ENCODE measurements around the gene CLCN2. TPM values are rescaled to one million over a fixed set of nuclear protein-coding genes. Genes with fewer than 3 reads are reported as not detected.

CLCN2 gene
- total and polyA plus RNA-seq, 2 donors (not counting 1 experiment from before 2014, with no cell fraction given): 0.93 to 3.1 TPM

GRCh38 chr3:184378651-184379357 is 17.4 kb upstream of the CLCN2 start:
- Histone ChIP-seq H3K27me3 (ENCODE audit: control insufficient read depth, insufficient read depth, low read length) (peaks cover 39% of the 10 kb centered on the region), H3K27ac (ENCODE audit: insufficient read depth, low read length) (no peak overlapping the region), H3K79me2 (ENCODE audit: control insufficient read depth, insufficient read depth, low read length) (no peaks in the 10 kb centered on the region), H4K20me1 (ENCODE audit: control insufficient read depth, extremely low read depth, insufficient read depth, low read length) (no peaks in the 10 kb centered on the region), H3K4me1 (ENCODE audit: control insufficient read depth, extremely low read depth, insufficient read depth, low read length) (no peaks in the 10 kb centered on the region), H2AFZ (ENCODE audit: low read length) (no peak overlapping the region), H3K36me3 (ENCODE audit: control insufficient read depth, insufficient read depth, low read length) (no peaks in the 10 kb centered on the region), H3K4me3 (replicated peaks in 1 of 4; ENCODE audit: control extremely low read depth in 1 of 4, insufficient read depth in 1 of 4, low read depth in 3 of 4, low read length in 4 of 4) (no peak overlapping the region), H3K4me2 (ENCODE audit: extremely low read depth, insufficient read depth, low read length) (no peak overlapping the region), H3K9me3 (ENCODE audit: control insufficient read depth, insufficient read depth, low read depth, low read length) (no peaks in the 10 kb centered on the region), H3K9ac (ENCODE audit: insufficient read depth, low read length) (no peak overlapping the region)
- TF ChIP-seq CTCF (conservative IDR thresholded peaks at IDR 0.05 in 1 of 2, IDR thresholded peaks at IDR 0.05 in 1 of 2; ENCODE audit: low read depth in 1 of 2, low read length in 2 of 2): no peak
- no peak for TF ChIP-seq EZH2 (IDR thresholded peaks at IDR 0.05; ENCODE audit: low read length, missing control alignments)
- DNase-seq (ENCODE audit: low read depth in 2 of 2): no peak

- H3K4me2 ChIP-seq (ENCODE audit: extremely low read depth, insufficient read depth, low read length): no peak within 1 kb of the TSS
- no peak within 1 kb of the TSS for H3K4me3 ChIP-seq (replicated peaks in 1 of 4; ENCODE audit: control extremely low read depth in 1 of 4, insufficient read depth in 1 of 4, low read depth in 3 of 4, low read length in 4 of 4)
- H3K36me3 ChIP-seq (ENCODE audit: control insufficient read depth, insufficient read depth, low read length): no peaks in the 10 kb centered on the region
- H4K20me1 ChIP-seq (ENCODE audit: control insufficient read depth, extremely low read depth, insufficient read depth, low read length): no peaks in the 10 kb centered on the region
- H2AFZ ChIP-seq (ENCODE audit: low read length): no peak within 1 kb of the TSS
- DNase-seq (ENCODE audit: low read depth in 2 of 2): no peak
- no peaks in the 10 kb centered on the region for H3K79me2 ChIP-seq (ENCODE audit: control insufficient read depth, insufficient read depth, low read length)
- no peak within 1 kb of the TSS for H3K27ac ChIP-seq (ENCODE audit: insufficient read depth, low read length)
- TF ChIP-seq CTCF (conservative IDR thresholded peaks at IDR 0.05 in 1 of 2, IDR thresholded peaks at IDR 0.05 in 1 of 2; ENCODE audit: low read depth in 1 of 2, low read length in 2 of 2) (no peak), EZH2 (IDR thresholded peaks at IDR 0.05; ENCODE audit: low read length, missing control alignments) (no peak)
- H3K27me3 ChIP-seq (ENCODE audit: control insufficient read depth, insufficient read depth, low read length): peaks cover 39% of the 10 kb centered on the region
- no peak within 1 kb of the TSS for H3K9ac ChIP-seq (ENCODE audit: insufficient read depth, low read length)
- no peaks in the 10 kb centered on the region for H3K9me3 ChIP-seq (ENCODE audit: control insufficient read depth, insufficient read depth, low read depth, low read length)
- H3K4me1 ChIP-seq (ENCODE audit: control insufficient read depth, extremely low read depth, insufficient read depth, low read length): no peaks in the 10 kb centered on the region
Measured at GRCh38 chr3:184377882-184378445, 16.6 kb upstream of the CLCN2 start, which contains the start of gene THPO. TSS of gene THPO (minus strand) at chr3:184378207. CDS start at chr3:184376259, 1,948 bp downstream.

- Histone ChIP-seq H3K9ac (ENCODE audit: insufficient read depth, low read length) (no peak overlapping the region), H2AFZ (ENCODE audit: low read length) (no peak overlapping the region), H3K27ac (ENCODE audit: insufficient read depth, low read length) (no peak overlapping the region), H3K4me2 (ENCODE audit: extremely low read depth, insufficient read depth, low read length) (no peak overlapping the region), H3K27me3 (ENCODE audit: control insufficient read depth, insufficient read depth, low read length) (peaks cover 37% of the 10 kb centered on the region), H3K4me1 (ENCODE audit: control insufficient read depth, extremely low read depth, insufficient read depth, low read length) (no peaks in the 10 kb centered on the region), H3K36me3 (ENCODE audit: control insufficient read depth, insufficient read depth, low read length) (no peaks in the 10 kb centered on the region), H3K79me2 (ENCODE audit: control insufficient read depth, insufficient read depth, low read length) (no peaks in the 10 kb centered on the region), H4K20me1 (ENCODE audit: control insufficient read depth, extremely low read depth, insufficient read depth, low read length) (no peaks in the 10 kb centered on the region), H3K4me3 (replicated peaks in 1 of 4; ENCODE audit: control extremely low read depth in 1 of 4, insufficient read depth in 1 of 4, low read depth in 3 of 4, low read length in 4 of 4) (no peak overlapping the region), H3K9me3 (ENCODE audit: control insufficient read depth, insufficient read depth, low read depth, low read length) (no peaks in the 10 kb centered on the region)
- TF ChIP-seq EZH2 (IDR thresholded peaks at IDR 0.05; ENCODE audit: low read length, missing control alignments) (no peak), CTCF (conservative IDR thresholded peaks at IDR 0.05 in 1 of 2, IDR thresholded peaks at IDR 0.05 in 1 of 2; ENCODE audit: low read depth in 1 of 2, low read length in 2 of 2) (no peak)
- DNase-seq (ENCODE audit: low read depth in 2 of 2): no peak
Measured at GRCh38 chr3:184377374-184377773, 16.0 kb upstream of the CLCN2 start.

Data from fibroblast of lung (primary cell).